ENCODE data around the gene ARSG.
A peak's percentile ranks its signal among the peaks of the same experiment; 100 is the strongest.
"Not testable (repeated sequence)": the region's sequence is repeated elsewhere in the genome, so short reads cannot be mapped to it uniquely, and the experiment has no call there.

The ARSG gene

DNA sequence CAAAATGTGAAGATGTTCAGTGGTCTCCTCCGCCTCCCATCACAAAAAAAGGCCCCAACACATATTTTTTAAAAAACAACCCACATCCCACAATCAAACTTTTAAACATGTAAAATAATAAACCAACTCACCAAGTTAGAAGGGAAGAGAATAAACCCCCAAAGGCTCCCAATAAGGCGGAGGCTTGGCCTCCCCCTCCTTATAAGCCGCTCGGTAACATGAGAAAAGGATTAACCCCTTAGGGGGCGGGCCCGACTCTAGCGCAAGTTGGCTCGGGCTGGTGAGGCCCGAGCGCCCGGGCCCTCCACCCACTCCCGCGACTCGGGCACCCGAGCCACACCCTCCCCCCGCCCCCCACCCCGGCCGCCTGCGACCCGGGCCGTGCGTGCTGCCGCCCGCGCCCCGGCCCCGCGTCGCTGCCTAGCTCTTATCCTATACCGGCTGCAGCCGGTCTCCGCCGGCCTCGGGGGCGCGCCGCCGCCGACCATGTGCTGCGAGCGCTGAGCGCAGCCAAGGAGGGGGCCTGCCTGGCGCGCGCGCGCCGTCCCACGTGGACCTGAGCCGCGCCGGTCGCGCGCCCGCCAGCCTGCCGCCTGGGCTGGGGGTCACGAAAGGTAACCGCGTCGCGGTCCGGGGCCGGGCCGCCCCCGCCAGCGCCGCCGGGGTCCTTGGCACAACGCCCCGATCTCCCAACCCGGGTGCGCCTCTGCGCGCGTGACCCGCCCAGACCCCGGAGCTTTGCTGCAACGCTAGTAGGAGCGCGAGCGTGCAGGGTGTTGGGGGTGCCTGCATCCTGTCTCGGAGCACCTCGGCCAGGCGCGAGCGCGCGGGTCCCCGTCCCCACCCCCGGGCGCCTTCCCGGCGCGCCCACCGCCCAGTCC is at the start of gene ARSG, which contains the start of gene SLC16A6:
Gene ARSG, plus strand, starts transcription at position 541 of the 881 bp plus-strand sequence. CDS start 15,999 bp downstream, outside the sequence.
Gene SLC16A6, minus strand, starts transcription at position 173 of the 881 bp plus-strand sequence. CDS start 12,807 bp downstream, outside the sequence.
- peak; percentile 90 for DNase-seq
- H3K4me3 Mint-ChIP-seq = peak within 1 kb of the TSS; percentile 93
- no peaks in the 10 kb centered on the region for H3K27me3 Mint-ChIP-seq
- peak within 1 kb of the TSS; percentile 93 for H3K27ac Mint-ChIP-seq
- H3K36me3 Mint-ChIP-seq (ENCODE audit: low read depth) = peaks cover 17% of the 10 kb centered on the region
- peaks cover 63% of the 10 kb centered on the region for H3K4me1 Mint-ChIP-seq (ENCODE audit: low read depth)
- no peaks in the 10 kb centered on the region for H3K9me3 Mint-ChIP-seq

DNA sequence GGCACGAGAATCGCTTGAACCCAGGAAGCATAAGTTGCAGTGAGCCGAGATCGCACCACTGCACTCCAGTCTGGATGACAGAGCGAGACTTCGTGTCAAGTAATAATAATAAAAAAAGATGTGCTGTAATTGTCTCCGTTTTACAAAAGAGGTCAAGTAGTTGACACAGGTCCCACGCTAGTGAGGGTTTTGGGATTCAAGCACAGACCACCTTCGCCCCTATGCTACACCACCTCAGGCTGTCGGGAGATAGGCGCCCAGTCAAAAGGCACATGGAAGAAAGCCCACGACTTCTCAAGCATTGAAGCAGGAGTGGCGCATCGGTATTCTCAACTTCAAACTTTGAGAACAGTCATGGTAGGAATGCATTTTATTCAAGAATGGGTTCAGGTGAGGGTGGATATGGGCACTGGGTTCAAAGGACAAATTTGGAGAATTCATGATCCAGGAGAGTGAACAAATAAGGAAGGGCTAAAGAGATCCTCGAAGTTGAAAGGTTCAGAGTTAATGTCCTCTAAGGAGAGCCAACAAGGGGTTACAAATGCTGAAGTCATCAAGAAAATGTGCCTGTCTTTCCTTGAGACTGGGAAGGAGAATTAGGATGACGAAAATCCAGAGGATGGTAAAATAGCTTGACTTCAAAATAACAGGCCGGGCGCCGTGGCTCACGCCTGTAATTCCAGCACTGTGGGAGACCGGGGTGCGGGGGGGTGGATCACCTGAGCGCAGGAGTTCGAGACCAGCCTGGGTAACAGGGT is 44.8 kb upstream of the ARSG start:
- Mint-ChIP-seq H3K4me3 (peak overlapping the region; percentile 83), H3K4me1 (ENCODE audit: low read depth) (peaks cover 40% of the 10 kb centered on the region)

DNA sequence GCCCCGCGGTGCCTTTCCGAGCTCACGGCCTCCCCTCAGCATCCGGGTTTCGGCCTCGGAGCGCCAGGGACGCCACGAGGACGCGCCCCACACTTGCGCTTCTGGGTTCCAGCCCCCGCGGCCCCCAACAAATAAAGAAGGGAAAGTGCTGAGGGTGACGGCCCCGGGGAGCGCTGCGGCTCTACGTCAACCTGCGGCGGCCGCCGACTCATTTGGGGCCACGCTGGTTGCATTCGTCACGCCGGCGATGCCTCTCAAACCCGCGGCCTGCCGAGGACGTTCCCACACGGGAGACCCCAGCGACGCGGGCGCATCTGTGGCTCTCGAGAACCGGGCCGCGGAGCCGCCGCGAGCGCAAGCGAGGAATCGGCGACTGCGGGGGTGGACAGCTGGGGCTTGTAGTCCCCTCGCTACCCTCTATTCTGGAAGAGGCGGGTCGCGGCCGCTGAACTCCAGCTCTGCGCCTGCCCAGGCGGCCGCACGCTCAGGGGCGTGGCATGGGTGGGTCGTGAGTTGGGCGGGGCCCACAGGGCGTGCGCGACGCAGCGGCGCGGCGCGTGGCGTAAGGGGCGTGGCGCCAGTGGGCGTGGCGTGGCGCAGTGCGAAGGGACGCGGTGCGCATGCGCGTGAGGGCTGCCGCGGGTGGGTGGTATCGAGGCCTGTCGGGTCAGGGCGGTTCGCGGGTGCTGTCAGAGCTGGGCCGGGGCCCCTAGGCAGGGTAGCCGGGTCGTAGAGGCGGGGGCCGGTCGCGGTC is 43.7 kb upstream of the ARSG start, which contains the start of gene AMZ2:
Gene AMZ2, plus strand, starts transcription at position 599 of the 754 bp plus-strand sequence. CDS start 2,145 bp downstream, outside the sequence.
- peak; percentile 100 for DNase-seq
- peaks cover 49% of the 10 kb centered on the region for H3K4me1 Mint-ChIP-seq (ENCODE audit: low read depth)
- peaks cover 51% of the 10 kb centered on the region for H3K36me3 Mint-ChIP-seq (ENCODE audit: low read depth)
- H3K27ac Mint-ChIP-seq = peak within 1 kb of the TSS; percentile 98
- H3K4me3 Mint-ChIP-seq = peak within 1 kb of the TSS; percentile 83
- H3K27me3 Mint-ChIP-seq = no peaks in the 10 kb centered on the region
- H3K9me3 Mint-ChIP-seq = no peaks in the 10 kb centered on the region

More for the DNA sequence above, 44.8 kb upstream of the ARSG start:
- peak overlapping the region; percentile 98 for H3K27ac Mint-ChIP-seq
- H3K27me3 Mint-ChIP-seq = no peaks in the 10 kb centered on the region
- no peaks in the 10 kb centered on the region for H3K9me3 Mint-ChIP-seq
- H3K36me3 Mint-ChIP-seq (ENCODE audit: low read depth) = peaks cover 39% of the 10 kb centered on the region
- no peak for DNase-seq

DNA sequence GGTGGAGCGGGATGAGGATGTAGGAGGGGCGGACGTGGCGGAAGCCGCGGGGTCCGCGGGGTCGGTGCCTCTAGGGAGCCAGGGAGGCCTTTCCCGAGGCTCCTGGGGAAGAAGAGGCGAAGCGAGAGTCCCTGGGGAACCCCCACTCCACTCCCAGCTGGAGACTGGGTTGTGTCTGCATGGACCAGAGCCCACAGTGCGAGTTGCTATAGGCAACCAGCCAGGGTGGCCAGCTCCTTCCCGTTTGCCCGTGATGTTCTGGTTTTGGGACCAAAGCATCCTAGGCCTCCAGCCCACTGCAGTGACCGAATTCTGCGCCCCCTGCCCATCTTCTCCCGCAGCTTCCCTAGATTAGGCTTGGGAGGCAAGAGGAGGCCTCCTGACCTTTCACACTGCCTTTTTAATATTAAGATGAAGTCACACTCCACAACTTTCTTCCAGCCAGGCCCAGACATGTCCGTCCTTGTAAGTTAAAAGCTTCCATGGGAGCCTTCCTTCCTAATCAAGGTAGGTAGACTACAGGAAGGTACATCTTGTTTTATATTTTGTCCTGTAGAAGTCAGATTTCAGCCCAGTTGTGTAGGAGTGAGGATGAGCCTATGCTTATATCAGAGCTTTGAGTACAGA is 43.0 kb upstream of the ARSG start:
- Mint-ChIP-seq H3K4me1 (ENCODE audit: low read depth) (peaks cover 55% of the 10 kb centered on the region), H3K27ac (peak overlapping the region; percentile 98), H3K9me3 (no peaks in the 10 kb centered on the region), H3K4me3 (peak overlapping the region; percentile 83), H3K36me3 (ENCODE audit: low read depth) (peaks cover 58% of the 10 kb centered on the region), H3K27me3 (no peaks in the 10 kb centered on the region)
- no peak for DNase-seq

DNA sequence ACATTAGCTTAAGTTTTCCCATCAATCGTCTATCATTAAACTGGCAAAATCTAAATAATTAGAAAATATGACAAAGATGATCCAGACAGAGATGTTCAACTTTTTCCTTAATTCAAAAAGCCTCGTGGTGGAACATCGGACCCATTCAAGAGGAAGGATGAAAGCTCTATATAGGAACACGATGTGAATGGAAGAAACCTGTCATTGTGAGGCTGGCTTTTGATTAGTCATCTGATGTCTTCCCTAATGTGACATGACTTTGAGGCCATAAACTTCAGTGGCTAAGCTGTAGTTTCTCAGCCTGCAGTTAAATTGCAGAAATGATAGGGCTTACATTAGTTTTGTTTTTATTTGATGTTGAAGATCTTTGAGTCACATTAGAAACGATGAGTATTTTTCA is 42.4 kb upstream of the ARSG start:
- peaks cover 64% of the 10 kb centered on the region for H3K36me3 Mint-ChIP-seq (ENCODE audit: low read depth)
- no peaks in the 10 kb centered on the region for H3K27me3 Mint-ChIP-seq
- H3K4me3 Mint-ChIP-seq = peak overlapping the region; percentile 83
- peak overlapping the region; percentile 98 for H3K27ac Mint-ChIP-seq
- no peaks in the 10 kb centered on the region for H3K9me3 Mint-ChIP-seq
- DNase-seq = no peak
- peaks cover 61% of the 10 kb centered on the region for H3K4me1 Mint-ChIP-seq (ENCODE audit: low read depth)

DNA sequence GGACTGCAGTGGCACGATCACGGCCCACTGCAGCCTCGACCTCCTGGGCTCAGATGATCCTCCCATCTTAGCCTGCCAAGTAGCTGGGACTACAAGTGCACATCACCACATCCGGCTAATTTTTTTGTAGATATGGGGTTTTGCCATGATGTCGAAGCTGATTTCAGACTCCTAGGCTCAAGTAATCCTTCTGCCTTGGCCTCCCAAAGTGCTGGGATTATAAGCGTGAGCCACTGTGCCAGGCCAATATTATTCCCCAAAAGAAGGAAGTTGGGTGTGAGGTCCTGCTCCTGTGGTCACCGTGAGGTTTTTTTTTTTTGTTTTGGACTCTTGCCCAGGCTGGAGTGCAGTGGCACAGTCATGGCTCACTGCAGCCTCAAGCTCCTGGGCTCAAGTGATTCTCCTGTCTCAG is 41.9 kb upstream of the ARSG start:
- Mint-ChIP-seq H3K27me3 (no peaks in the 10 kb centered on the region), H3K9me3 (no peaks in the 10 kb centered on the region), H3K27ac (peak overlapping the region; percentile 98), H3K4me3 (peak overlapping the region; percentile 83), H3K4me1 (ENCODE audit: low read depth) (peaks cover 66% of the 10 kb centered on the region), H3K36me3 (ENCODE audit: low read depth) (peaks cover 68% of the 10 kb centered on the region)
- DNase-seq = peak; percentile 48

DNA sequence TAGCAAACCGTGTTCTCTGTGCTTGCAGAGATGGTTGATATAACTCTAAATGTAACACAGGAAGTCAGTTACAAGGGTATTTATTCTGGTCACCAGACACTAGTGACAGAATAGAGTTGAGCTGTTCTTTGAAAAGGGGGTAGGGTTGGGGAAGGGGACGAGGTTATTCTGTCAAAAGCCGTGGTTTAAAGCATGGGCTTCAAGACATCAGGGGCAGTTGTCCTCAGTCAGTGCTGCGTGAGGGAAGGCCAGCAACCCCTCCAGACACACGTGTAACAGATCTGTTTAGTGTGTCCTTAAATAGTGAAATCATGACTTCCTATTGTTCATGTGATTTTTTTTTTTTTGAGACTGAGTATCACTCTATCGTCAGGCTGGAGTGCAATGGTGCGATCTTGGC is 37.9 kb upstream of the ARSG start:
- not testable (repeated sequence) for H3K9me3 Mint-ChIP-seq, H3K4me3 Mint-ChIP-seq, H3K27me3 Mint-ChIP-seq
- peaks cover 92% of the 10 kb centered on the region for H3K4me1 Mint-ChIP-seq (ENCODE audit: low read depth)
- H3K36me3 Mint-ChIP-seq (ENCODE audit: low read depth) = peaks cover 96% of the 10 kb centered on the region
- H3K27ac Mint-ChIP-seq = peak overlapping the region; percentile 82
- DNase-seq = peak; percentile 43

DNA sequence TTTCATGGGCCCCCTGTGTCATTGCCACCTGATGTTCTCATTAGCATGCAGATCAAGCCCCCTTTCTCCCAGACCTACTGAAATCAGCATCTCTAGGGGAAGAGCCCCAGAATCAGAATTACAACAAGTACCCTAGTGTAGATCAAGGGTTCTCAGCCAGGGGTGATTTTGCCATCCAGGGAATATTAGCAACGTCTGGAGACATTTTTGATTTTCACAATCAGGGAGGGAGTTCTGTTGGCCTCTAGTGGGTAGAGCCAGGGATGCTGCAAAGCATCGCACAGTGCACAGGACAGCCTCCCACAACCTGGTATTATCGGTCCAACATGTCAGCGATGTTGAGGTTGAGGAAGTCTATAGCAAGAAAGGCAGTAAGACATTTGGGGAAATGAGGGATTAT is 36.1 kb upstream of the ARSG start:
- no peaks in the 10 kb centered on the region for H3K27me3 Mint-ChIP-seq
- H3K36me3 Mint-ChIP-seq (ENCODE audit: low read depth) = peaks cover 80% of the 10 kb centered on the region
- H3K9me3 Mint-ChIP-seq = peaks cover 2% of the 10 kb centered on the region
- H3K4me1 Mint-ChIP-seq (ENCODE audit: low read depth) = peaks cover 88% of the 10 kb centered on the region
- H3K27ac Mint-ChIP-seq = peak overlapping the region; percentile 94
- no peak for DNase-seq
- H3K4me3 Mint-ChIP-seq = no peak overlapping the region

DNA sequence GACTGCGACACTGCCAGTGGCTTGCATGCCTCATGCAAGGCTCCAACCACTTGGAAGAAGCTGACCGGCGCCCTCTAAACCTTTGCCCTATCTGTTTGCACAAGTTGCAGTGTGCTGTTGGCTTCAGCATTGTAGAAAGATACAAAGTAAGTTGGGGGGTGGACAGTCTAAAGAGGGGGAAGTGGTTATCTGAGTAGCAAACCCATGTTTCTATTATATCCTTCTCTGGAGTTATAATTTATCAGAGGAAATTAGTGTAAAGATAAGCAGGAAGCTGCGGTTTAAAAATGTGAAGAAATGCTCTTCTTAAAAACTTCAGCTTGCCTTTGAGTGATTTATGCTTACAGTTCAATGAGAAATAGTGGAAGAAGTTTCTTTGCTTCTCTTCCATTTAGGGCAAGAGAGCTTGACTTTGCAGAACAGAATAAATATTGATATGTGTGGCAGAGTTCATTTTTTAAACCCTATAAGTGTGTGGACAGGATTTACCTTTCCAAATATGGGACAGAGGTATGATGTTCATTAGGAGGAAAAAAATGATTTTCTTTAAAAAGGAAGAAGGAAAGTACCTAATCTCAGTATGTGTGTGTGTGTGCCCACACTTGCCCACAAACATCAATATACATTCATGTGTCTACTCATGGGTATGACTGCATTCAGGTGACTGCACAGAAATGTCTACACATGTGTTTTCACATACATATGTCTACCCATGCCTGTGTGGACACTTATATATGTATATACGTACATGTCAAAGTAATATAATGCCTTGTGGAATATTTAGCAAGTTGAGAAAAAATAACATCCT is 35.4 kb upstream of the ARSG start:
- H3K27ac Mint-ChIP-seq = peak overlapping the region; percentile 94
- no peaks in the 10 kb centered on the region for H3K27me3 Mint-ChIP-seq
- H3K36me3 Mint-ChIP-seq (ENCODE audit: low read depth) = peaks cover 72% of the 10 kb centered on the region
- H3K9me3 Mint-ChIP-seq = peaks cover 2% of the 10 kb centered on the region
- no peak overlapping the region for H3K4me3 Mint-ChIP-seq
- H3K4me1 Mint-ChIP-seq (ENCODE audit: low read depth) = peaks cover 86% of the 10 kb centered on the region
- DNase-seq = no peak

DNA sequence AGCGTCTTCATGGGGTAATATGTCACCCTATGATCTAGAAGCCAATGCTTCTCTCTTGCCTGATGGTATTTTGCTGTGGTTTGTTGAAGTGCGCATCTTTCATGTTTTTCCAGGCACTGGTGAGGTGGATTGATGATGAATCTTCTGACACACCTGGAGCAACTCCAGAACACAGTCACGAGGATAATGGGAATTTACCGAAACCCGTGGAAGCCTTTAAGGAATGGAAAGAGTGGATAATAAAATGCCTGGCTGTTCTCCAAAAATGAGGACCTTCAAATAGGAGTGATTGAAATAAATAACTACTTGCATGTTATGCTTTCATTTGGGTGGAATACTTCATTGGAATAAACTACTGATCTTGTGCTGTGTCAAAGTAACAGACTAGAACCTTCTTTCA is 34.6 kb upstream of the ARSG start:
- not testable (repeated sequence) for H3K9me3 Mint-ChIP-seq, H3K4me3 Mint-ChIP-seq, DNase-seq, H3K27me3 Mint-ChIP-seq
- H3K4me1 Mint-ChIP-seq (ENCODE audit: low read depth) = peaks cover 85% of the 10 kb centered on the region
- H3K36me3 Mint-ChIP-seq (ENCODE audit: low read depth) = peaks cover 64% of the 10 kb centered on the region
- H3K27ac Mint-ChIP-seq = peak overlapping the region; percentile 94

DNA sequence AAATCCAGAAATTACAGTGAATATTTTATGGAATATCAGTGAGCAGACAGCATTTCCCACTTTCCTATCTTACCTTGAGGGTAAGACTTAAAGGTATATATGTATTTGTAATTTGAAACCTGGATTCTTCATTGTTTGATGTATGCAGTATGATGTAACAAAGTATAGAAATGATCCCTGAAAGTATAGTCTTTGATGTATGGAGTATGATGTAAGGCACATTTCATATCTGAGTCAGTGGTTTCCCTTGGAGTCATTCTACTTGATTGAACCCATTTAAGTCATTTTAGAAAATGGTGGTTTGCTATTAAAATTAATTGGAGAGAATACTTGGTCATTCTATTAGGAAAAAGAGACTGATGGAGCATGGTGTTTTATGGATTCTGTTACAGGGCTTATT is 33.4 kb upstream of the ARSG start:
- peak overlapping the region; percentile 41 for H3K4me3 Mint-ChIP-seq
- no peak for DNase-seq
- peaks cover 52% of the 10 kb centered on the region for H3K36me3 Mint-ChIP-seq (ENCODE audit: low read depth)
- peaks cover 2% of the 10 kb centered on the region for H3K9me3 Mint-ChIP-seq
- peaks cover 82% of the 10 kb centered on the region for H3K4me1 Mint-ChIP-seq (ENCODE audit: low read depth)
- no peaks in the 10 kb centered on the region for H3K27me3 Mint-ChIP-seq
- peak overlapping the region; percentile 94 for H3K27ac Mint-ChIP-seq

DNA sequence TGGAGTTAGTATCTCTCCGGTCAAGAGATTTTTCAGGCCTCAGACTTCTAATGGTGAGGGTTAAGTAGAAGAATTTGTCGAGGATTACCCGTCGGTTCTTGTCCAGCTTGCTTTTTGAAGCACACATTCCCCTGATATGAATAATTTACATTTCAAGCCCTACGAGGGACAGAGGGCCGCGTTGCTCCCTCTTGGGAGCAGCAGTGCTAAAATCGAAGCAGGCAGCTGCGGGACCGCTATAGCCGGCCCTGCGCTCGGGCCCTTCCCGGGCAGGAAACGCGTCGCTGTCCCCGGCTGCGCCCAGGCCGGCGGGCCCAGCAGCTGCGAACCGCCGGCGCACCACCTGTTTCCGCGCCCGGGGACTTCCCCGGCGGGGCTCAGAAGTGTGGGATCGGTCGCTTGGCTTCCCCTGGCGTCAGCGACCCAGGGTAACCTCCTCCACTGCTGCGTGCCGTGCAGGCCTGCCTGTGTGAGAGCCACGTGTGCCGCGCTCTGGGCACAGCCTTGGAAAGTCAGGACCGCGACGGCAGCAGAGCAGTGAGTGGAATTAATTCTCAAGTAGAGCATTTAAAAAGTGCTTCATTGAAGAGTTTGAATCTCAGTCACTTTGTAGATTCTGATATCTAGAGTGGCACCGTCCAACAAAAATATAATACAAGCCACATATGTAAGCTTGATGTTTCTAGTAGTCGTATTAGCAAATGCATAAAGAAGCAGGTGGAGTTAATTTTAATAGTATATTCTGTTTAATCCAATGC is 32.2 kb upstream of the ARSG start:
- peaks cover 73% of the 10 kb centered on the region for H3K4me1 Mint-ChIP-seq (ENCODE audit: low read depth)
- peak overlapping the region; percentile 73 for H3K4me3 Mint-ChIP-seq
- not testable (repeated sequence) for H3K27me3 Mint-ChIP-seq, H3K9me3 Mint-ChIP-seq
- H3K27ac Mint-ChIP-seq = peak overlapping the region; percentile 92
- DNase-seq = peak; percentile 79
- H3K36me3 Mint-ChIP-seq (ENCODE audit: low read depth) = peaks cover 40% of the 10 kb centered on the region

DNA sequence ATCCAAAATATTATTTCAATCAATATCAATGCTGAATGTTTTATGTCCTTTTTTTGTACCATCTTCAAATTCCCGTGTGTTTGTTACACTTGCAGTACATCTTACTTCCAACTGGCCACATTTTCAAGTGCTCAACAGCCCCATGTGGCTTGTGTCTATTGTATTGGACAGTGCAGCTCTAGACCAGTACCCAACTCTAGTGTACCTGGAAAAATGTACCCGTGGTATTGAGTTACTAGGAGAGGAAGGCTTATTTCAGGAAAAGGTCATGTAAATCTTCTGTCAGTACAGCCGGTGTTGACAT is 31.7 kb upstream of the ARSG start:
- Mint-ChIP-seq H3K27ac (peak overlapping the region; percentile 86), H3K4me1 (ENCODE audit: low read depth) (peaks cover 68% of the 10 kb centered on the region), H3K36me3 (ENCODE audit: low read depth) (peaks cover 35% of the 10 kb centered on the region), H3K4me3 (peak overlapping the region; percentile 73)
- not testable (repeated sequence) for H3K9me3 Mint-ChIP-seq, DNase-seq, H3K27me3 Mint-ChIP-seq
